HG02884 (cell line): ENCODE measurements around the gene XIAP.
"Not testable (repeated sequence)": the region's sequence is repeated elsewhere in the genome, so short reads cannot be mapped to it uniquely, and the experiment has no call there.

ENCODE experiments used
- ATAC-seq: cut with Tn5 transposase; IDR thresholded peaks from one replicate; pipeline ENCODE4 v1.9.1; 2021; ENCODE audit warnings: mild to moderate bottlenecking, moderate library complexity; ENCODE audit not compliant: unreplicated experiment

The XIAP gene

DNA sequence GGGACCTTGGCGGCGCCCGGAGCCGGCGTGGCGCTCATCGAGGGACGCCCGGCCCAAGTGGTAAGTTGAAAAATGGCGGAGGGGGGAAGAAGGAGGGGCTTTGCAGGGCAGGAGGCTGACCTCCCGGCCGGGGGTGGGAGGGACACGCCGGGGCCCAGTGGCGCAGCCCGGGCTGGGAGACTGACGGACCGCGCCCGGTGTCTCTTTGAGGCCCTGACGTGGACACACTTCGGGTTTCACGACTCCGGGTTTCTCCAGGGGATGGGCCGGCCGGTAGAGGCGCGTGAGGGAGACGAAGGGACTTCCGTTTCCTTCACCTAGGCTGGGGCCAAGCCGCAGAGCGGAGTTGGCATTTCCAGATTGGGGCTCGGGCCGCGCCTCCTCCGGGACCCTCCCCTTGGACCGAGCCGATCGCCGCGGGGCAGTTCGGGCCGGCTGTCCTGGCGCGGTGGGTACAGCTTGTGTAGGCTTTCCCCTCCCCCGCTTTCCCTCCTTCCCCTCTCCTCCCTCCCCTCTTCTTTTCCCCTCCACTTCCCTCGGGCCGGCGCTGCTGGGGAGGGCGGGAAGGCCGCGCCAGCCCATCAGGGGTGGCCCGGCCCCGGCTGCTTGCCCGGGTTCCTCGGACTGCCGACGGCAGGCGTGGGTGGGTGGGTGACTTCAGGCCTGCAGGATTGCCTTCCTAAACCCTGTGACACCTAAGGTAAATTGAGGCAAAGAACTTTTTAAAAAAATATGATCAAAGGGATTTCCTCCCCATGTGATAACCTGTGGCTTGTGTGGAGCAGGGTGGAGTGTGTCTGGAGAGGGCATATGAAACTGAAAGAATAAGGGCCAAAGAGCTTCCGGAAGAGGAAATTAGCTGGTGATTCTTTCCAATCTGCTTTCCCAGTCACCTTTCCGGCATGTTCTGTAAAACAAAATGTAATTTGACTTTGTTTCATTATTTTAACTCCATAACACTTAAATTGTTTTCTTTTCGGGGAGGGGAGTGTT lies at the start of gene XIAP:
TSS of gene XIAP (plus strand) at position 208 of the 993 bp plus-strand sequence. CDS start 25,610 bp downstream, outside the sequence.
- ATAC-seq: peak; percentile 60

DNA sequence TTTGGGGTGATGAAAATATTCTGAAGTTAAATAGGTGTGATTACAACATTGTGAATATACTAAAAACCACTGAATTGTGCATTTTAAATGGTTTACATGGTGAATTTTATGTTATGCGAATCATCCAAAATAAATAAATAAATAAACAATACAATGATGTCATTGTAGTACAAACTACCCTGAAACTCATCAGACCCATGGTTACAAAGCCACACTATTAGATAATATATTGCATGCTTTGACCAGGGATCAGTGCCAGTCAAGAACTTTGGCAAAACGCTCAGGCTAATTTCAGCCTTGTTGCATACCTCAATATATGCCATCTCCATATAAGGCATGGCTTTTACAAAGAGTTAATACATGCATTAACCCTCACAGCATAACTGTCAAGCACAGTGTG lies 45.5 kb upstream of the XIAP start:
- ATAC-seq: no peak

DNA sequence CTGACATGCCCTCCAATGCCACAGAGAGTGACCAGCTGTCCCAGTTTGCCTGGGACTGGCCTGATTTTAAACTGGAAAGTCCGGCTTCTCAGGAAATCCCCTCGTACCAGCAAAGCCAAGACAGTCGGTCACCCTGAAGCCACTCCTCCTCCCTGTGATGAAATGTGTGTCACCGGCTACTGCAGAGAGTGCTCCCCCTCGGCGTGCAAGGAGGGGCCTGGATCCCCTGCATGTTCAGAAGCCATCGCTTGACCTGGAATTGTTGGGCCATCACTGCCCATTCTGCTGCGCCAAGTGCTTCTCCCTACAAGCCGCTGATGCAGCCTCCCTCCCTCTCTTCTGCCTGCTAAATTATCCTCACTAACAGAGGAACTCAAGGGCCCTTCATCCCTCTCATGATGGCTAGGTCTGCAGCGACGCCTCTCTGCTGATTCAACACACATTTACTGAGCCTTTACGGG lies 44.9 kb upstream of the XIAP start:
- not testable (repeated sequence) for ATAC-seq

DNA sequence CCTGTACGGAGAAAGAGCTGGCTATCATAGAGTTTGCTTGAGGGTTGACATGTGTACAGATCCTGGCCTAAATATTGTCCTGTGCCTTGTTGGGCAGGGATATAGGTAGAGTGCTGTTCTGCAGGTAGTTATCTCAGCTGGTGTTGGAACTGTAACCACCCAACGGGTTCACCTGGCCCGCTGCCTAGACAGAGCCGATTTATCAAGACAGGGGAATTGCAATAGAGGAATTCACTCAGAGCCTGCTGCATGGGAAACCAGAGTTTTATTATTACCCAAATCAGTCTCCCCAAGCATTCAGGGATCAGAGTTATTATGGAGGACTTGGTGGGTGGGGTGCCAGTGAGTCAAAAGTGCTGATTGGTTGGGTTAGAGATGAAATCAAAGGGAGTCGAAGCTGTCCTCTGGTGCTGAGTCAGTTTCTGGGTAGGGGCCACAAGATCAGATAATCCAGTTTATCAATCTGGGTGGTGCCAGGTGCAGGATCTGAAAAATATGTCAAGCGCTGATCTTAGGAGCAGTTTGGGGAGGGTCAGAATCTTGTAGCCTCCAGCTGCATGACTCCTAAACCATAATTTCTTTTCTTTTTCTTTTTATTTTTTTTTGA lies 42.5 kb upstream of the XIAP start:
- ATAC-seq: no peak

DNA sequence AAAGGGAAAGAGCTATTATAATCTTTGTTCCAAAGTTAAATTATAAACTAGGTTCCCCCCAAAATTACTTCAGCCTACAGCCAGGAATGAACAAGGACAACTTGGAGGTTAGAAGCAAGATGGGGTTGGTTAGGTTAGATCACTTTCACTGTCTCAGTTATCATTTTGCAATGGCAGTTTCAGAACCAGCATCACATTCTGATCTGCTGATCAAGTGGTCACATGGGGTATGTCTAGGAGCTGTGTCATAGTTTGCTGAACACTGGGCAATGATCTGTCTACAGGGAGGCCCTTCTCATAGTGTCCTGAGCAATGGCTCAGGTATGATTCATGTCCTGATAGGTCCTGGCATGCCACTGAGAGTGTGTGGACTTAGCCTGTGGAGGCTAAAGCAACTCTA lies 41.6 kb upstream of the XIAP start:
- ATAC-seq: no peak

DNA sequence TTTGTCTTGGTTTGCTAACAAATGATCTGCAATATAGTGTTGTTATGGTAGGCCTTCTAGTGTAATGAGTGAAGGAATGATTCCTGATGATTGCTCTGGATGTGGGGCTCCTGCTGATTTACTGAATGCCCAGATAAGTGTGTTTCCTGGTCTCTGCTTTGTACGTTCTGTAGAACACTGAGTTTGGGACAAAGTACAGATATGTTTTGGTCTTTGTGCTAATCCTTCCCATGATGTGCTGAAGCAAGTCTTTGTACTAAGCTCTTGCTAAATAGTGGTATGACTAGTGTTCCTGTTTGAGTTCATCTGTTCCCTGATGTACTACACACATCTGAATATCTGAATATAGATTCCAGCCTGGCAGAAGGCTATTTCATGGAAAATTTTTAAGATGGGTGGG lies 36.9 kb upstream of the XIAP start:
- no peak for ATAC-seq

DNA sequence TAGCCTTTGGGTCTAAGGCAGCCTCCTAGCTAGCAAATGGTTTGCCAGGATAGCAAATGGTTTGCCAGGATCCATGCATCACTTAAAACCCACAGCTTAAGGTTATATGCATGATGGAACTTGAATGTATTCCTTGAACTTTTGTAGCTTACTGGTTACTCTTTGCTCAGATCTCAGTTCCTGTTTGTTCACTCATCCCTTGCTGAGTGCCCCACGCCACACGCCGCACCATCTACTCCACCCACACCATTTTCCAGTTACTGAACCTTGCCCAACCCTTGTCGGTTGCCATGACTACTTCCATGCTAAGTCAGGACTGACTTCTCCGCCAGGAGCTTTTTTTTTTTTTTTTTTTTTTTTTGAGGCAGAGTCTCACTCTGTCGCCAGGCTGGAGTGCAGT lies 29.5 kb upstream of the XIAP start:
- peak; percentile 91 for ATAC-seq

DNA sequence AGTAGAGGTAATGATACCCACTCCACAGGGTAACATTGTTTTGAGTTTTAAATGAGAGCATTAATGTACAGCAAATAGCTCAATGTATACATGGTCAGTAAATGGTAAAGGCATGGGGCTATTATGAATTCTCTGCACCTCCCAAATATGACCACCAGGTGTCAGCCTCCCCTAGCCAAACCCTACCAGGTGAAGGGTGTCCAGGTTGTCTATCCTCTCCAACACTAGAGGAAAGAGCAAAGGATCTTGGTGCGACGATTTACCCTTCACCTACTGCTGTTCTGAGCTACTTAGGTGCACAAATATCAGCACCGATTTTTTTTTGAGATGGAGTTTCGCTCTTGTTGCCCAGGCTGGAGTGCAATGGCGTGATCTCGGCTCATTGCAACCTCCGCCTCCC lies 26.5 kb upstream of the XIAP start:
- peak; percentile 69 for ATAC-seq

DNA sequence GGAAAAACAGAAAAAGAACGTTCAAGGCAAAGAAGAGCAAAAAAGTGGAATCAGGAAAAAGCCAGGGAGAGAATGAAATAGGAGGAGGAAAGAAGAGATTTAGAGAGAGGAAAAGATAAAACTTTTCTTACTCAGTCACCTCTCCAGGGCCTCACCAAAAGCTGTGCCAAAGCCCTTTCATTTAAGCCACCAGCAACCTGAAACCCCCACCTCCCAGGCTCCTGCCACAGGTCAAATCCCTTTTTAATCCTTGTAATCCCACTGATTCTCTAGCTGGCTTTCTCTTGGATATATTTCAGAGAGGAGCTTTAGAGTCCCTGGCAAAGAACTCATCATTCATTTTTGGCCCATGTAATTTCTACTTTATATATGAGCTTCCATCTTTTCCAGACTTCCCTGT lies 25.7 kb upstream of the XIAP start:
- ATAC-seq: no peak

DNA sequence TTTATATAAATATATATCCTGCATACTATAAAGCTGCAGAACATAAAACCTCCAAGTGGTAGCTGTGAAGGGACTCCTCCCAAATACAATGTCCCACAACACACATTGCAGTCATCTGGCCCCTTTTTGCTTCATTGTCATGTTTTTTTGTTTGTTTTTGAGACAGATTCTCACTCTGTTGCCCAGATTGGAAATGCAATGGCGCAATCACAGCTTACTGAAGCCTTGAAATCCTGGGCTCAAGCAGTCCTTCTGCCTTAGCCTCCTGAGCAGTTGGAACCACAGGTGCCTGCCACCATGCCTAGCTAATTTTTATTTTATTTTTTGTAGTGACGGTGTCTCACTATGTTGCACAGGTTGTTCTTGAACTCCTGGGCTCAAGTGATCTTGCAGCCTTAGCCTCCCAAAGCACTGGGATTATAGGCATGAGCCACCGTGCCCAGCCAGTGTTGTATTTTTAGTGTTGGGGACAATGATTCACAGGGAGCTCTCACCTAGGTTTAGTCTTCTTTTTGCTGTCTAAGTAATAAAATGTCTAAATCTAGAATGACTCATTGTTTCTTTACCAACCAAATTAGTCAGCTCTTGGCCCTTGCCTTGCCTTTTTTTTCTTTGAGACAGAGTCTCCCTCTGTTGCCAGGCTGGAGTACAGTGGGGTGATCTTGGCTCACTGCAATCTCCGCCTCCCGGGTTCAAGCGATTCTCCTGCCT lies 24.0 kb upstream of the XIAP start:
- ATAC-seq: no peak

DNA sequence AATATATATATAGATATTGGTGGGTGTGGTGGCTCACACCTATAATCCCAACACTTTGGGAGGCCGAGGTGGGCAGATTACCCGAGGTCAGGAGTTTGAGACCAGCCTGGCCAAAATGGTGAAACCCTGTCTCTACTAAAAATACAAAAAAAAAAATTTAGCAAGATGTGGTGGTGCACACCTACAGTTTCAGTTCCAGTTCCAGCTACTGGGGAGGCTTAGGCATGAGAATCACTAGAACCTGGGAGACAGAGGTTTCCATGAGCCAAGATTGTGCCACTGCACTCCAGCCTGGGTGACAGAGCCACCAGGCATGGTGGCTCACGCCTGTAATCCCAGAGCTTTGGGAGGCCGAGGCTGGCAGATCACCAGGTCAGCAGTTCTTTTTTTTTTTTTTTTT lies 14.7 kb upstream of the XIAP start:
- not testable (repeated sequence) for ATAC-seq

DNA sequence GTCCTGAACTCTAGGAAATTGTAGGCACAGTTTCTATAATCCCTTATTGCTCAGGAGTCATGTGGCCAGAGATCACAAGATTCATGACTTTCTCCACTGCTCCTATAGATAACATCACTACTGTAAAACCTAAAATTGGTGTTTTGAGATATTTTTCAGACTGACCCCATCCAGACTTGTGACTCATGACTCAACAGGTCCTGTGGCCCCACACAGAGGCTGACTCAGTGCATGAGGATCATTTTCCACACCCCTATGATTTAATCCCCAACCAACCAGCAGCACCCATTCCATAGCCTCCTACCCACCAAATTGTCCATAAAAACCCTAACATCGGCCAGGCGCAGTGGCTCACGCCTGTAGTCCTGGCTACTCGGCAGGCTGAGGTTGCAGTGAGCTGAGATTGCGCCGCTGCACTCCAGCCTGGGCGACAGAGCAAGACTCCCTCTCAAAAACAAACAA lies 13.2 kb upstream of the XIAP start:
- no peak for ATAC-seq

DNA sequence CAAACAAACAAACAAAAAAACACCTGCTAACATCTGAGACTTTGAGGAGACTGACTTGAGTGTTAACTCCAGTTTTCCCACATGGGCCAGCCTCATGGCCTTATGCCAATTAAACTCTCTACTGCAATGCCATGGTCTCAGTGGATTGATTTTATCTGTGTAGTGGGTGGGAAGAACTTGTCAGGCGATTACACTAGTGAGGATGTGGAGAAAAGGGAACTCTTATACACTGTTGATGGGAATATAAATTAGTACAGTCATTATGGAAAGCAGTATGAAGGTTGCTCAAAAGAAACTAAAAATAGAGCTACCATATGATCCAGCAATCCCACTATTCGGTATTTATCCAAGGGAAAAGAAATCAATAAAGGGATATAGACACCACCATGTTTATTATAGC lies 12.8 kb upstream of the XIAP start:
- ATAC-seq: no peak

DNA sequence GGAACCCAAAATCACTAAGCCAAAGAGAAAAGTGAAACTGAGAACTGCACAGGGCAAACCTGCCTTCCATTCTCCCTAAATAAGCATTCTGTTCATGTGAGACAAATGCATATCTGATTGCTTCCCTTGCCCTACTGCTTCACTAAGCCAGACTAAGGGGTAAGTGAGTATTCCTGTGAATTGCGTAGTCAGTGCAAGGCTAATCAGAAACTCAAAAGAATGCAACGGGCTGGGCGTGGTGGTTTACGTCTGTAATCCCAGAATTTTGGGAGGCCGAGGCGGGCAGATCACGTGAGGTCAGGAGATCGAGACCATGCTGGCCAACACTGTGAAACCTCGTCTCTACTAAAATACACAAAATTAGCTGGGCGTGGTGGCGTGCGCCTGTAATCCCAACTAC lies 10.8 kb upstream of the XIAP start:
- ATAC-seq: no peak

DNA sequence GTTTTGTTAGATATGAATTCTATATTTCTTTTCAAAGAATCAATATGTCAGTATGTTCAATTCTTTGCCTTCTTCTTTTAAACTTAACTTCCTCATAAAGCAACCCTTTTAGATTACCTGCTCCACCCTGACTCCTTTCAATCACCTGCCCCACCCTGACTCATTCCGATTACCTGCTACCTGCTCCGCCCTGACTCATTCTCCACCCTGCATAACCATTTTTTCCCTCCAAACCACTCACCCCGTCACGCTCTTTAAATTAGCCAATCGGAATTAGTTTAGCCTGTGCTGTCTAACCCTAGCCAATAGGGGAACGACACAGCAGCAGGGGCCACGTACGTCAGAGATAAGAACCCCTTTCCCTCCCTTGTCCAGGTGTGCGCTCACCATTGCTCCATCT lies 9.9 kb upstream of the XIAP start:
- not testable (repeated sequence) for ATAC-seq

DNA sequence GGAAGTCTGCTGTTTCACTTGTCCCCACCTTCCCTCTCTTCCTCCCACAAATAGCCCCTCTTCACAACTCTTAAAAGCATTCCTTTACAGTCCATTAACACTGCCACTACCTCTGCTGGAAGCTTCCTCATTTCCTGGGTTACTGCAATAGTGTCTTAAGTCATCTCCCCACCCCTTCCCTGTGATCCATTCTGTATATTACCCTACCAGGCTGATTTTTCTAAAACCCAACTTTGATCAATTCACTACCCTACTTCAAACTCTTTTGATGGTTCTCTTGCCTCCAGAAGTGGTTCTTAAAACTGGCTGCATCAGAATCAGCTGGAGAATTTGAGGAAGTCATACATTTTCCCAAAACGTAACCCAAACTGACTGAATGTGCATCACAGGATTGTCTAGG lies 8.8 kb upstream of the XIAP start:
- no peak for ATAC-seq

DNA sequence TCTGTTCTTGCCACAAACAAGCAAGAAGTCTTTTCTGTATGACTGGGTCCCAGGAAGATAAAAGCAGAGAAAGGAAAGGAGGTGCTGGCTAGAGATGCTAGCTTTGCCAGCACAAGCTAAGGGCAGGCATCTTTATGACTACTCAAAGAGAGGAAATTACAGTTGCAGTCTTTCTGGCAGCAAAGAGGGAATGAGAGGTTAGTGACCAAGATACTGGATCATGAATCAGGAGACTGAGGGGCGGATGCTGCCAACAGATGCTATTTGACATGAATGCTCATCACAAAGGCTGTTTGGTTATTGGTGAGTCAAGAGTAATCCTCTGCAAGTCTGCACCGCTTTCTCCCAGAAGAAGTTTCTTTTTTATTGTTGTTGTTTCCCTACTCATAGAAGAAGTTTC lies 5.5 kb upstream of the XIAP start:
- no peak for ATAC-seq

DNA sequence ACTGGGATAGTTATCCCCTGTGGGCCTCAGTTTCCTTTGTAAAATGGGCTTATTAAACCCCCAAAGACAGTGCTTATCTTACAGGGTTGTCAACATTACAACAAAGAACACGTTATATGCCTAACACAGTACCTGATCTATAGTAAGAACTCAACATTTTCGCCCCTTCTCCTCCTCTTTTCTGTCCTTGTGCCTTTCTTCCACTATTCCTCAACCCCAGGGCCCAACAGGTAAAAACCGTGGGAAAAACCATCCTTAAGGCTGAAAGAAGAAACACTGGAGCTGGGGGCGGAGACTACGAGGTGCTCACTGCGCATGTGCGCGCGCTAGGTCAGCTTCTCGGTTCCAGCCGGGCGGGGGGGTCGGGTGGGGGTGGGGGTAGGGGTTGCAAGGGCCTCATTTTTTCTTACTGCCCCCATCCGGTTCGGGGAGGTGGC lies 426 bp upstream of the XIAP start:
- ATAC-seq: peak; percentile 27

DNA sequence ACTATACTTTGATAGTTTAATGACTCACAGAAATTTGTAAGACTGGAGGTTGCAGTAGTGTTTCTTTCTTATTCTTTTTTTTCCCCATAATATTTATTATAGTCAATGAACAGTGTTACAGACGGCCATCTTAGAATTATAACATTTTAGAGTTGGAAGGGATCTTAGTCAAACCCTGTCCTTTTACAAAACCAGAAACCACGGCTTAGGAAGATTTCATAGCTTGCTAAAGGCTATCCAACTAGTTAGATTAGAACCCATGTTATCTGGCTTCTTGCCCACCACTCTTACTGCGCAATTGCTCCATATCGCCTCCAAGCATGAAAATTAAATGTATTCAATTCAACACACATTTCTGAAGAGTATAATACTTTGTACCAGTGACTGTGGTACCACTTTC lies 1.1 kb downstream of the XIAP start:
- ATAC-seq: no peak

DNA sequence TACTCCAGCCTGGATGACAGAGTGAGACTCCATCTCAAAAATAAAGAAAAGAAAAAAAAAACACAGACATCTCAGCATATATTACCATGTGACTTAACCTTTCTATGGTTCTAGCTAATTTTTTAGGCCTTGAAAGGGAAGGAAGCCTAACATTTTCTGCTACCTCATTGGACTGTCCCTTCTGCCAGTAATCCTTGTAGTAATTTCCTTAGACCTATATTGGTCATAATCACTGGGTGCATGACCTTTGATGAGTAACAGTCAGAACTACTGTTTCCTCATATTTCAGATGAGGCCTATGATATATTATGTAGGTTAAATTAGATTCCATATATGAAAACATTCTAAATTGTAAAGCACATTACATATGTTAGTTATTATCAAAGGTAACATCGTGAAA lies 9.6 kb downstream of the XIAP start:
- ATAC-seq: peak; percentile 72

DNA sequence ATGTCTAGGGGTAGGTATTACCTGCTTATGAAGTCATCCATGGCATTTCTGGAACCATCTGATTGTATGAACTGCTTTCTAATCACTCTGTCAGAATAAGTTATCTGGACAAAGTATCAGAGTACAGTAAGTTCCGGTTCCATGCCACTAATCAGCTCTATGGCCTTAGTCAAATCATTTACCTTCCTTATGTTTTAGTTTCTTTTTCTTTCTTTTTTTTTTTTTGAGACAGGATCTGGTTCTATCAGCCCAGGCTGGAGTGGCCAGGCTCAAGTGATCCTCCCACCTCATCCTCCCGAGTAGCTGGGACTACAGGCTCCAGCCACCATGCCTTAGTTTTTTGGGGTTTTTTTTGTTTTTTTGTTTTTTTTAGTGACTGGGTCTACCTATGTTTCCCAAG lies 11.5 kb downstream of the XIAP start:
- no peak for ATAC-seq
